Stimulated activated CD8-positive, alpha-beta memory T cell treated with anti-CD3 and anti-CD28 coated beads, Interleukin-2, amount 100 ng/mL, for 1 hour (primary cell): ENCODE measurements around the gene TBX15.

Experiments
- DNase-seq, 2 donors: peaks; one replicate each; pipeline ENCODE4 v3.0.0-alpha.2; 2020; ENCODE audit warnings: low read depth in 2 of 2

Gene TBX15

DNA sequence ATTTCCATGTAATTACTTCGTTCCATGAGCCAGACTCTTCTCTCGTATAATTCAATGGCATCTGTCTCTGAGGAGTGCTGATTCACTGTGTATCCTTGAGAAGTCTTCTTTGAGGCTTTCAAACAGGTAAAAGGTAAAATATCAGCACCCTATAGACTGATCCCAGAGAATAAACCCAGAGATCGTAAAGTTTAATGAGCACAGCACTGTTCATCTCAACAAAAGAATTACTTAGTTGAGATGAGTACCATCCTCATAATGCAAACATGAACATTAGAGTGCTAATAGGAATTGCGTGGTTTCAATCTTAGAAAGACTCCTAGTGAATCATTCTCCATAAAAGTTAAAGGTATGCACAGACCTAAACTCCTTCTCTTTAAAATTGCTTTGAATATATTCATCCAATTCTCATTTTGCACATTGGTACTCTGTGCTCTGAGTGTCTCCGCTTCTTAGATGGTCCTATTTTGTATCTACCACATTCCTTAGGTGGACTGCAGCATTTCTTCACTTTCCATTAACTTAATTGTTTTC, 97.2 kb downstream of the TBX15 start:
- no peak for DNase-seq

- no peak for DNase-seq
These were observed 103.2 kb downstream of the TBX15 start for GRCh38 chr1:118884946-118885345.

DNA sequence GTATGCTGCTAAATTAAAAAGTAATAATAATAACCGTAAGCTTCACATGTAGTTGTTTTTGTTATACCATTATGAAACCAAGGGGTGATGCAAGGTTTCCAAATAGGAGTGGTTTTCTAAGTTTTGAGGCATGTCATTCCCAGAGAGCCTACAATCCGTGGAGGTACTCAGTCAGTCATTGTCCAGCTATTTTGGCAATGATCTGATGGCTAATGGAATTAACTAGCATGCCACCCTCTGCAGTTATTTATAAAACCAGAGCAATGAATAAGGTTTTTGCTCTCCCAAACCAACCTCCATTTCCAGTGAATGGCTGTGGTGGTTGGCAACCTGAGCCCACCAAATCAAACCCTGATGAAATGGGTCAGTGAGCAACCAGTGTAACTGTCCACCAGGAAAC, 106.4 kb downstream of the TBX15 start:
- no peak for DNase-seq

GRCh38 chr1:118878661-118879060, 109.5 kb downstream of the TBX15 start:
- DNase-seq, result no peak

DNA sequence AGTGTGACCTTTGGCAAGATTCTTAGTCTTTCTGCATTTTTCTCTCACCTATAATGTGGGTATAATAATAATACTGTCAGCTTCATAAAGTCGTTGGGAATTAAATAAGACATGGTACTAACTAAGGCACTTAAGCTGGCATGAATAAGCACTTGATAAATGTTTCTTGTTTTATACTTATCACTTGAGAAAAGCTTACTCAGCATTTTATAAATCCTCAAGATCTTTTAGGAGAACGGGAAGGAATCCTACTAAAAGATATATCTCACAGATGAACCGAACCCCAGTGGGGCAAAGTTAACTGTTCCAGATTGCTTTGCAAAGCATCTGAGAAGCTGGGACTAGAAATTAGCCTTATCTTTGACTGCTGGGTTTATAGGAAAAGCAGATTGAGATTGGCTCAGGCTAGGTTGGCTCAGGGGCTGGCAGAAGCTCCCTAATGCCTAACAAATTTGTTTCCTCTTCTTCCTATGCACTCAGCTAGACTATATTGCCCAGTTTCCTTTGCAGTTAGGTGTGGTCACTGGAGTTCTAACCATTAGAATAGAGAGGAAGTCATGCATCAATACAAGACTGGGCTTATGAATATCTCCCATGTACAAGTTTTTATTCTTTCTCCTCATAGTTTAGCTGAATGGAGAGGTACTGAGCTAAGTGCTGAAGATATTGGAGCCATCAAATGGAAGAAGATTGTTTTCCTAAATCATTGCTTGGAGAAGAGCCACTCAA, 110.3 kb downstream of the TBX15 start:
- DNase-seq, result no peak

GRCh38 chr1:118871582-118872171, 116.5 kb downstream of the TBX15 start:
- DNase-seq, result no peak

- DNase-seq, result no peak
These were observed 119.8 kb downstream of the TBX15 start for GRCh38 chr1:118868387-118868786.

- no peak for DNase-seq
These were observed 121.8 kb downstream of the TBX15 start for GRCh38 chr1:118866330-118866729.

DNA sequence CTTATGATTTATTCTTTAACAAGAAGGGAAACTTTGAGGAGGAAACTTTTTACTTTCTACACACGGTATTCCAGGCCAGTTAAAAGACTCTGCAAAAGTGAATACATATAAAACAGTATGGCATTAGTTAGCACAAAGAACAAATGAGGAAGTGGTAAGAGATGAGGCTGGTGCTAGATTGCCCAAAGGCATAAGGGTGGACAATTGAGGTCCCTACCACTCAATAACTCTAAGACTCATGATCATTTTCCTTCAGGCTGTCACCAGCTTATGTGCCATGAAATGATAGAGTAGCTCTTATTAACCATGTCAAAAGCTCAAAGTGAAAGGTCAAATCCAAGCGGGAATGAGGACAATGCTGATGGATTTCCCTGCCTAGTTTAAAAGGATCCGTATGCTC, 124.5 kb downstream of the TBX15 start:
- no peak for DNase-seq

DNA sequence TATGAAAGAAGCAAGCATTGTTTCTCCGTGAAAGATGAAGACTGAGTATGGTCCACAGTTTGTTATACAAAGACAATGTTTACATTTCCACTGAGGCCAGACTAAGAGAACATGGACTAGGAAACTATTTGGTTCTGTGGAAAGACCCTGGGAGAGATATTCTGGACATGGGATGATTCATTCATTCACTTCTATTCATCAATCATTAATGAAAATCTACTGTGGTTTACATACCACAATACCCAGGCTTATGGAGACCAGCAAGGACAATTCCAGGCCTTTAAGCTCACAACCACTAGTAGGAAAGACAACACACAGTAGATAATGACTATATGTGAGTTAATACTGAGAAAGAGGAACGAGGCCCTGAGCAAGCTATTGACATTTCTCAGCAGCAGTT, 125.4 kb downstream of the TBX15 start:
- no peak for DNase-seq

DNA sequence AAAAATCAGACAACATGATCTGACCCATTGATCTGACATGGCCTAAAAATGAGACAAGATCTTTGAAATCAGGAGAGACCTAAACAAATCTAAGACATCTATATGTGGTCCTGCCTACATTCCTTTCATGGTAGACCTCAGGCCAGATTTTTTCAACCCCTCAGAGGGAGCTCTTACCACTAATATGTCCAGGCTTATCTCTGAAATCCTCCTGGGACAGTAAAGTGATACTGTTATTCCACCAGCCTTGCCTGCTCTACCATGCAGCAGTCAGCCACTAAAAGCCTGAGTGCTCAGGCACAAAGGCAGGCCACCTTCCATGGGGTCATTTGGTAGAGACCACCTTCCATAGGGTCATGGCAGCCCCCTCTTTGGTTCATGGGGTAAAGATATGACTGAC, 126.9 kb downstream of the TBX15 start:
- DNase-seq, result no peak

DNA sequence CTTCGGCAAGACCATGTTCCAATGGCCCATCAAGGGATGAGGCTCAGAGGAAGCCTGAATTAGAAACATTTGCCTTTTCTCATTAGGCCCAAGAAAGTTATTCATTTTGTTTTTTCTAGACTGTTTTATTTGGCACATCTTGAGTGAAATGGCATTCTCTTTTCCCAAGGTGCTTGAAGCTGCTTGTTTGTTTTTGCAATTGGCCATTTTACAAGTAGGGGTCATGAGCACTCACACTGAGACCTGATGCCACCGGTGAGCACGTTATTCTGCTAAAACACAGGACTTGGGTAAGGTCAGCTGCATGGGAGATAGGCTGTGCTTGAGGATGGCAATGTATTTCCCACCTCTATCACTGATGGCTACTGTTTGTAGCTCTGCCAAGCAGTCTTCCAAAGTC, 128.1 kb downstream of the TBX15 start:
- no peak for DNase-seq

DNA sequence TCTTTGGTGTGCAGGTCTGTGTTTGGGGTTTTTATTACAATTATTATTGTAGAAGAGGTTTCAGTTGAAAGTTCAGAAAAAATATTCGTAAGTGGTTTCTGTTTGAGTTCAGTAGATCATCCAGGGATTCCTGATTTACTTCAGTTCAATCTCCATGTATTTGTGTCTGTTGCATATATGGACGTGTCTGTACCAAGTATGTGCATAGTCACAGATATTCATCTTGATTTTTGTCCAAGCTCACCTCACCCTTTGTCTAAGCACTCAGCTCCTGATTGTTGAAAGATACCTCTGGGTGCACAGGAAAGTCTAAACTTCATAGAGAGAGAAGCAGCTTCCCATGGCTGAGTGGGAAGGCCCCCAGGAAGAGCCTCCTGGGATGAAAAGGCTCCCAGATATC, 141.7 kb downstream of the TBX15 start:
- DNase-seq, result no peak

- DNase-seq, result no peak
These were observed 145.5 kb downstream of the TBX15 start for GRCh38 chr1:118842452-118843201.

DNA sequence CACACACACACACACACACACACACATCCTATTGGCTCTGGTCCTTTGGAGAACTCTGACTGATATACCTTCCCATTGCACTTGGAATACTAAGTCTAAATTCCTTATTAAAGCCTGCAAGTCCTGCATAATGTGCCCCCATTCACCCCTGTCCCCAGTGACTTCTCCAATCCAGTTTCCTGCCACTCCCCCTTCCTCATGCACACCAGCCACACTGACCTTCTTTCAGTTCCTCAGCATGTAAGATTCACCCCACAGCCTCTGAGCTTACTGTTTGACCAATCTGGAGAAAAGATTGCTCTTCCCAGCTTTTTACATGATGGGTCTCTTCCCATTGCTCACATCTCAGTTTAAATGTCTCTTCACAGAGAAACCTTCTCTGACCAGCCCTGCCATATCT, 146.6 kb downstream of the TBX15 start:
- DNase-seq, result no peak
